SK-N-SH treated with all-trans-retinoic acid at 6 μM for 48 hours (cell line): Measurements from ENCODE around the gene CCNY.
A peak's percentile ranks its signal among the peaks of the same experiment; 100 is the strongest.

ENCODE experiments used
- ATAC-seq: fragments of 200-7000 bp; cut with Tn5 transposase; 3 replicates; pipeline ENCODE4 v1.9.1; 2020; ENCODE audit warnings: mild to moderate bottlenecking, moderate library complexity
- ARNTL ChIP-seq: fragments of 450-650 bp; formaldehyde crosslinking; IDR thresholded peaks from 2 replicates; pipeline ENCODE4 v1.5.0; 2020; ENCODE audit warnings: low read depth, mild to moderate bottlenecking, moderate library complexity, borderline replicate concordance
- BACH2 ChIP-seq: fragments of 250-450 bp; sonication (Bioruptor Pico); IDR thresholded peaks from 2 replicates; pipeline ENCODE4 v1.9.0; 2021; ENCODE audit warnings: mild to moderate bottlenecking, borderline replicate concordance
- CSDC2 ChIP-seq: fragments of 250-450 bp; sonication (Bioruptor Pico); IDR thresholded peaks from 2 replicates; pipeline ENCODE4 v1.5.0; 2020; ENCODE audit warnings: mild to moderate bottlenecking, moderate library complexity
- GLIS3 ChIP-seq: fragments of 250-450 bp; sonication (Bioruptor Pico); IDR thresholded peaks from 2 replicates; pipeline ENCODE4 v1.5.0; 2020; ENCODE audit warnings: mild to moderate bottlenecking, moderate library complexity
- ISL1 ChIP-seq: fragments of 250-450 bp; sonication (Bioruptor Pico); IDR thresholded peaks from 2 replicates; pipeline ENCODE4 v2.1.2; 2022; ENCODE audit warnings: mild to moderate bottlenecking, moderate library complexity
- OSR1 ChIP-seq: fragments of 250-450 bp; sonication (Bioruptor Pico); IDR thresholded peaks from 2 replicates; pipeline ENCODE4 v1.8.0; 2022; ENCODE audit warnings: moderate library complexity, mild to moderate bottlenecking, inconsistent platforms
- PPARA ChIP-seq: fragments of 250-450 bp; sonication (Bioruptor Pico); IDR thresholded peaks from 2 replicates; pipeline ENCODE4 v1.5.0; 2020; ENCODE audit warnings: mild to moderate bottlenecking, borderline replicate concordance
- RARB ChIP-seq: fragments of 250-450 bp; sonication (Bioruptor Pico); IDR thresholded peaks from 2 replicates; pipeline ENCODE4 v1.8.0; 2021; ENCODE audit warnings: mild to moderate bottlenecking, moderate library complexity
- SNAI2 ChIP-seq: fragments of 250-450 bp; sonication (Bioruptor Pico); IDR thresholded peaks from 2 replicates; pipeline ENCODE4 v1.5.0; 2020; ENCODE audit warnings: mild to moderate bottlenecking, moderate library complexity
- TCF4 ChIP-seq: fragments of 250-450 bp; sonication (Bioruptor Pico); IDR thresholded peaks from 2 replicates; pipeline ENCODE4 v1.8.0; 2021; ENCODE audit warnings: mild to moderate bottlenecking, moderate library complexity, borderline replicate concordance
- TOX ChIP-seq: fragments of 250-450 bp; sonication (Bioruptor Pico); IDR thresholded peaks from 2 replicates; pipeline ENCODE4 v1.8.0; 2021; ENCODE audit warnings: mild to moderate bottlenecking, moderate library complexity, borderline replicate concordance
- ZFP3 ChIP-seq: fragments of 250-450 bp; sonication (Bioruptor Pico); IDR thresholded peaks from 2 replicates; pipeline ENCODE4 v1.5.0; 2020; ENCODE audit warnings: mild to moderate bottlenecking, moderate library complexity
- ZNF70 ChIP-seq: fragments of 450-650 bp; formaldehyde crosslinking; IDR thresholded peaks from 2 replicates; pipeline ENCODE4 v1.5.0; 2020; ENCODE audit warnings: mild to moderate bottlenecking, moderate library complexity
- ZNF8 ChIP-seq: fragments of 450-650 bp; formaldehyde crosslinking; IDR thresholded peaks from 2 replicates; pipeline ENCODE4 v1.5.0; 2020; ENCODE audit warnings: mild to moderate bottlenecking, moderate library complexity
- TF ChIP-seq, protein P1 (sequence below): fragments of 250-450 bp; sonication (Bioruptor Pico); IDR thresholded peaks from 2 replicates; pipeline ENCODE4 v1.5.0; 2020; ENCODE audit warnings: mild to moderate bottlenecking, moderate library complexity
- TF ChIP-seq, protein P2 (sequence below): fragments of 250-450 bp; sonication (Bioruptor Pico); IDR thresholded peaks from 2 replicates; pipeline ENCODE4 v1.5.1; 2021; ENCODE audit warnings: mild to moderate bottlenecking, moderate library complexity
- TF ChIP-seq, protein P3 (sequence below): fragments of 250-450 bp; sonication (Bioruptor Pico); IDR thresholded peaks from 2 replicates; pipeline ENCODE4 v1.8.0; 2020; ENCODE audit warnings: mild to moderate bottlenecking, moderate library complexity, borderline replicate concordance
- TF ChIP-seq, protein P4 (sequence below): fragments of 250-450 bp; sonication (Bioruptor Pico); IDR thresholded peaks from 2 replicates; pipeline ENCODE4 v1.8.0; 2021; ENCODE audit warnings: low read depth, mild to moderate bottlenecking, moderate library complexity, borderline replicate concordance
- TF ChIP-seq, protein P5 (sequence below): fragments of 250-450 bp; sonication (Bioruptor Pico); IDR thresholded peaks from 2 replicates; pipeline ENCODE4 v1.5.1; 2020; ENCODE audit warnings: low read depth, mild to moderate bottlenecking, moderate library complexity

Gene CCNY

DNA sequence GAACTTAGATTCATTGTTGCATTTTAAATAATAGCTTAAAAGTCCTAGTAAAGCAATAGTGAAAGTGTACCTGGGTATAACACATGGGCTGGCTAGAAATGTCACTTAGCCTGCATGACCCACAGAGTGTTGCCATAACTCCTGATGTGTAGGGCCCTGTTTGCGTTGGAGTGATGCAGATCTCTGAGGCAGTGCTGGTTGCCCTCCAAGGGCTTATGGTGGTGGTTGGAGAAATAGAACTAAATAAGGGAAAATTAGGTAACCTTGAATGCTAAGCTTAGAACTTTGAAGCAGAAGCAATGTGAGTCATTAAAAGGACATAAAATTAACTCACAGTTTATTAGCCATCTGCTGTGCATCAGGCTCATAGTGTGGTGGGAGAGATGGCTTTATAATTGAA lies 105.7 kb downstream of the CCNY start:
- ATAC-seq = no peak
- TF ChIP-seq CSDC2 = no peak
- no peak for TF ChIP-seq GLIS3
- no peak for TF ChIP-seq PPARA (CRISPR knock-in tag)
- TF ChIP-seq, protein P1, sequence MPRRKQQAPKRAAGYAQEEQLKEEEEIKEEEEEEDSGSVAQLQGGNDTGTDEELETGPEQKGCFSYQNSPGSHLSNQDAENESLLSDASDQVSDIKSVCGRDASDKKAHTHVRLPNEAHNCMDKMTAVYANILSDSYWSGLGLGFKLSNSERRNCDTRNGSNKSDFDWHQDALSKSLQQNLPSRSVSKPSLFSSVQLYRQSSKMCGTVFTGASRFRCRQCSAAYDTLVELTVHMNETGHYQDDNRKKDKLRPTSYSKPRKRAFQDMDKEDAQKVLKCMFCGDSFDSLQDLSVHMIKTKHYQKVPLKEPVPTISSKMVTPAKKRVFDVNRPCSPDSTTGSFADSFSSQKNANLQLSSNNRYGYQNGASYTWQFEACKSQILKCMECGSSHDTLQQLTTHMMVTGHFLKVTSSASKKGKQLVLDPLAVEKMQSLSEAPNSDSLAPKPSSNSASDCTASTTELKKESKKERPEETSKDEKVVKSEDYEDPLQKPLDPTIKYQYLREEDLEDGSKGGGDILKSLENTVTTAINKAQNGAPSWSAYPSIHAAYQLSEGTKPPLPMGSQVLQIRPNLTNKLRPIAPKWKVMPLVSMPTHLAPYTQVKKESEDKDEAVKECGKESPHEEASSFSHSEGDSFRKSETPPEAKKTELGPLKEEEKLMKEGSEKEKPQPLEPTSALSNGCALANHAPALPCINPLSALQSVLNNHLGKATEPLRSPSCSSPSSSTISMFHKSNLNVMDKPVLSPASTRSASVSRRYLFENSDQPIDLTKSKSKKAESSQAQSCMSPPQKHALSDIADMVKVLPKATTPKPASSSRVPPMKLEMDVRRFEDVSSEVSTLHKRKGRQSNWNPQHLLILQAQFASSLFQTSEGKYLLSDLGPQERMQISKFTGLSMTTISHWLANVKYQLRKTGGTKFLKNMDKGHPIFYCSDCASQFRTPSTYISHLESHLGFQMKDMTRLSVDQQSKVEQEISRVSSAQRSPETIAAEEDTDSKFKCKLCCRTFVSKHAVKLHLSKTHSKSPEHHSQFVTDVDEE (CRISPR knock-in tag) = no peak
- TF ChIP-seq BACH2 (CRISPR knock-in tag) = no peak
- no peak for TF ChIP-seq ZNF8

DNA sequence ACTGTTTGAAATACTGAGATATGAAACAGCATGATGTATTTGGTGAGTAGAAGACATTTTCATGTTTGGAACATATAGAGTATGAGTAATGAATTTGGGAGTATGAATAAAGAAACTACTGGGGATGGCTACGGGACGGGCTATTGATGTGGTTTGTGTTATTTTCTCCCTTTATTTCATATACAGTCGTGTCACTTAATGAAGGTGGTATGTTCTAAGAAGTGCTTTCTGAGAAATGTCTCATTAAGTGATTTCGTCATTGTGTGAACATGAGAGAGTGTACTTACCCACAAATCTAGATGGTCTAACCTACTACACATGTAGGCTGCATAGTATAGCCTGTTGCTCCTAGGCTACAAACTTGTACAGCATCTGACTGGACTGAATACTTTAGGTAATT lies 106.3 kb downstream of the CCNY start:
- ATAC-seq = no peak
- TF ChIP-seq ARNTL (CRISPR knock-in tag) (no peak), BACH2 (CRISPR knock-in tag) (no peak)

DNA sequence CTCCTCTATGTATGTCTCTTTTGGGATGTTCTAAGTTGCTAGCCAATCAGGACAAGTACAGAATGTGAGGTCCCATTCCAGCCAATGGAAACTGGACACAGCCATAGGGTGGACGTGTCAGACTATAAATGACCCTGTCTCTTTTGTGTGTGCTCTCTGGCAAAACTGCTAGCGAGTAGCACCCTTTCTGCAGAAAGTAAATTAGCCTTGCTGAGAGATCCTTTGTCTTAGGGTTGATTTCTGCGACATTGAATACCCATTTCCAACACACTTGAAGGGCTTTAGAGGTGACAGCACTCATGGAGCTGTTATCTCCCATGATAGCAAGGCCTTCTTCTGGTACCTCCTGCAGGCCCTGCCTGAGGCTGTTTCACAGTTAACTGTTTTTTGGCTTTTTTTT lies 107.5 kb downstream of the CCNY start:
- no peak for ATAC-seq
- no peak for TF ChIP-seq TOX
- no peak for TF ChIP-seq GLIS3
- TF ChIP-seq, protein P2, sequence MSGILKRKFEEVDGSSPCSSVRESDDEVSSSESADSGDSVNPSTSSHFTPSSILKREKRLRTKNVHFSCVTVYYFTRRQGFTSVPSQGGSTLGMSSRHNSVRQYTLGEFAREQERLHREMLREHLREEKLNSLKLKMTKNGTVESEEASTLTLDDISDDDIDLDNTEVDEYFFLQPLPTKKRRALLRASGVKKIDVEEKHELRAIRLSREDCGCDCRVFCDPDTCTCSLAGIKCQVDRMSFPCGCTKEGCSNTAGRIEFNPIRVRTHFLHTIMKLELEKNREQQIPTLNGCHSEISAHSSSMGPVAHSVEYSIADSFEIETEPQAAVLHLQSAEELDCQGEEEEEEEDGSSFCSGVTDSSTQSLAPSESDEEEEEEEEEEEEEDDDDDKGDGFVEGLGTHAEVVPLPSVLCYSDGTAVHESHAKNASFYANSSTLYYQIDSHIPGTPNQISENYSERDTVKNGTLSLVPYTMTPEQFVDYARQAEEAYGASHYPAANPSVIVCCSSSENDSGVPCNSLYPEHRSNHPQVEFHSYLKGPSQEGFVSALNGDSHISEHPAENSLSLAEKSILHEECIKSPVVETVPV (CRISPR knock-in tag) = no peak
- no peak for TF ChIP-seq SNAI2
- TF ChIP-seq BACH2 (CRISPR knock-in tag) = no peak
- TF ChIP-seq, protein P3, sequence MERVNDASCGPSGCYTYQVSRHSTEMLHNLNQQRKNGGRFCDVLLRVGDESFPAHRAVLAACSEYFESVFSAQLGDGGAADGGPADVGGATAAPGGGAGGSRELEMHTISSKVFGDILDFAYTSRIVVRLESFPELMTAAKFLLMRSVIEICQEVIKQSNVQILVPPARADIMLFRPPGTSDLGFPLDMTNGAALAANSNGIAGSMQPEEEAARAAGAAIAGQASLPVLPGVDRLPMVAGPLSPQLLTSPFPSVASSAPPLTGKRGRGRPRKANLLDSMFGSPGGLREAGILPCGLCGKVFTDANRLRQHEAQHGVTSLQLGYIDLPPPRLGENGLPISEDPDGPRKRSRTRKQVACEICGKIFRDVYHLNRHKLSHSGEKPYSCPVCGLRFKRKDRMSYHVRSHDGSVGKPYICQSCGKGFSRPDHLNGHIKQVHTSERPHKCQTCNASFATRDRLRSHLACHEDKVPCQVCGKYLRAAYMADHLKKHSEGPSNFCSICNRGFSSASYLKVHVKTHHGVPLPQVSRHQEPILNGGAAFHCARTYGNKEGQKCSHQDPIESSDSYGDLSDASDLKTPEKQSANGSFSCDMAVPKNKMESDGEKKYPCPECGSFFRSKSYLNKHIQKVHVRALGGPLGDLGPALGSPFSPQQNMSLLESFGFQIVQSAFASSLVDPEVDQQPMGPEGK (CRISPR knock-in tag) = no peak
- TF ChIP-seq ZNF8 = no peak

DNA sequence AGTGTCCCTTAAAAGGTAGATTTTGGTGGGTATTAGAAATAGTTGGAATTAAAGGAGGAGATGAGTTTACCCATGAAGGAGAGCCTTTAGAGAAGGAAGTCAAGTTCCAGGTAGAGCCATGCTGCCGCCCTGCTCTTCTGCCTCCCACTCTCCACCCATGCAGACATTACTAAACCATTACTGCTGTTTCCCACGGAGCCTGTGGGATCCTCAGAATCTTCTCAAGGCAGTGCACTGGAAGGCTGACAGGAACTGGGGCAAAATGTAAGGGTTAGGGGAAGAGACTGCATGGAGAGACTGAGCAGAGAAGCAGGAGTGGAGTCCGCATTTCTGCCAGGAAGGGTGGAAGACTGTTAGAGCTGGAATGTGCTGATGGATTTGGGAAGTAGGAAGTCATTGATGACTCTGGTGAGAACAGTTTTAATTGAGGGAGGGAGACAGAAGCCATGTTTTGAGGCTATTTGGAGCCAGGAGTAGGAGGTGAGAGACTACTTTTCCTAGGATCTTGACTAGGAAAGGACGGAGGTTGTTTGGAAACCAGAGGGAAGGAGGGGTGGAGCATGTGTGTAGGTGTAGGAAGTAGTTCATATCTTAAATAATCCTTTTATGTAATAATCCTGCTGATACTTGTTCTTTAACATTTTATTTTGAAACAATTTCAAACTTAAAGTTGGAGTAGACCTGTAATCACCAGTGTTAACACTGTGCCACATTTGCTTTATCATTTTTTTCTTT lies 109.0 kb downstream of the CCNY start:
- TF ChIP-seq TOX (no peak), ISL1 (CRISPR knock-in tag) (no peak)
- ATAC-seq = no peak

DNA sequence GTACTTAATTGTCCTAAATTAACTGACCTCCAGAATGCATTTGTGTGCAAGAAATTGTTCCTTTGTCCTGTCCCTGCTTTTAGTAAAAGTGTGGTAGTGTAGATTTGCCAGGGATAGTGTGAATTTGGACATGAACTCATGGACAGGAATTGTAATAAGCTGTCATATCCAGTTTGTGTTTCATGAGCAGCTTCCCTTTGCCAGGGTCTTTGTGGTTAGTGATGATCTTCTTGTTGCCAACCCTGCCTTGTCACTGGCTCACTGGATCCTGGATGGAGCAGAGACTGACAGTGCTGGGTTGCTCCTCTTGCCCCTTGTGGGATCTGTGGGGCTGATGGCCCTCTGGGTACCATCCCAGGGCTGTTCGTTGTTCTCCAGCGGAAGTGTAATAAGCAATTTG lies 110.1 kb downstream of the CCNY start:
- ATAC-seq = peak; percentile 16

More for the DNA sequence above, 110.1 kb downstream of the CCNY start:
- TF ChIP-seq, protein P3 (CRISPR knock-in tag) = no peak
- TF ChIP-seq ZNF8 (no peak), TCF4 (CRISPR knock-in tag) (no peak), BACH2 (CRISPR knock-in tag) (no peak), ZNF70 (no peak), CSDC2 (no peak), ISL1 (CRISPR knock-in tag) (no peak), OSR1 (CRISPR knock-in tag) (no peak), SNAI2 (no peak), RARB (no peak), ZFP3 (no peak)
- TF ChIP-seq, protein P4, sequence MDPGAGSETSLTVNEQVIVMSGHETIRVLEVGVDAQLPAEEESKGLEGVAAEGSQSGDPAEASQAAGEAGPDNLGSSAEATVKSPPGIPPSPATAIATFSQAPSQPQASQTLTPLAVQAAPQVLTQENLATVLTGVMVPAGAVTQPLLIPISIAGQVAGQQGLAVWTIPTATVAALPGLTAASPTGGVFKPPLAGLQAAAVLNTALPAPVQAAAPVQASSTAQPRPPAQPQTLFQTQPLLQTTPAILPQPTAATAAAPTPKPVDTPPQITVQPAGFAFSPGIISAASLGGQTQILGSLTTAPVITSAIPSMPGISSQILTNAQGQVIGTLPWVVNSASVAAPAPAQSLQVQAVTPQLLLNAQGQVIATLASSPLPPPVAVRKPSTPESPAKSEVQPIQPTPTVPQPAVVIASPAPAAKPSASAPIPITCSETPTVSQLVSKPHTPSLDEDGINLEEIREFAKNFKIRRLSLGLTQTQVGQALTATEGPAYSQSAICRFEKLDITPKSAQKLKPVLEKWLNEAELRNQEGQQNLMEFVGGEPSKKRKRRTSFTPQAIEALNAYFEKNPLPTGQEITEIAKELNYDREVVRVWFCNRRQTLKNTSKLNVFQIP (CRISPR knock-in tag) = no peak
- TF ChIP-seq, protein P5, sequence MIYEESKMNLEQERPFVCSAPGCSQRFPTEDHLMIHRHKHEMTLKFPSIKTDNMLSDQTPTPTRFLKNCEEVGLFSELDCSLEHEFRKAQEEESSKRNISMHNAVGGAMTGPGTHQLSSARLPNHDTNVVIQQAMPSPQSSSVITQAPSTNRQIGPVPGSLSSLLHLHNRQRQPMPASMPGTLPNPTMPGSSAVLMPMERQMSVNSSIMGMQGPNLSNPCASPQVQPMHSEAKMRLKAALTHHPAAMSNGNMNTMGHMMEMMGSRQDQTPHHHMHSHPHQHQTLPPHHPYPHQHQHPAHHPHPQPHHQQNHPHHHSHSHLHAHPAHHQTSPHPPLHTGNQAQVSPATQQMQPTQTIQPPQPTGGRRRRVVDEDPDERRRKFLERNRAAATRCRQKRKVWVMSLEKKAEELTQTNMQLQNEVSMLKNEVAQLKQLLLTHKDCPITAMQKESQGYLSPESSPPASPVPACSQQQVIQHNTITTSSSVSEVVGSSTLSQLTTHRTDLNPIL = no peak
- TF ChIP-seq, protein P2 (CRISPR knock-in tag) = no peak
- TF ChIP-seq, all 23 proteins: peak for 0
